Inflammatory macrophage treated with lipopolysaccharide for 1 hour (primary cell): ENCODE data around the gene DHCR7.
A peak's percentile ranks its signal among the peaks of the same experiment; 100 is the strongest.

Experiments used
- DNase-seq, 2 donors: peaks; one replicate each; pipeline ENCODE4 v3.0.0-alpha.2; 2020 to 2022

The DHCR7 gene

DNA sequence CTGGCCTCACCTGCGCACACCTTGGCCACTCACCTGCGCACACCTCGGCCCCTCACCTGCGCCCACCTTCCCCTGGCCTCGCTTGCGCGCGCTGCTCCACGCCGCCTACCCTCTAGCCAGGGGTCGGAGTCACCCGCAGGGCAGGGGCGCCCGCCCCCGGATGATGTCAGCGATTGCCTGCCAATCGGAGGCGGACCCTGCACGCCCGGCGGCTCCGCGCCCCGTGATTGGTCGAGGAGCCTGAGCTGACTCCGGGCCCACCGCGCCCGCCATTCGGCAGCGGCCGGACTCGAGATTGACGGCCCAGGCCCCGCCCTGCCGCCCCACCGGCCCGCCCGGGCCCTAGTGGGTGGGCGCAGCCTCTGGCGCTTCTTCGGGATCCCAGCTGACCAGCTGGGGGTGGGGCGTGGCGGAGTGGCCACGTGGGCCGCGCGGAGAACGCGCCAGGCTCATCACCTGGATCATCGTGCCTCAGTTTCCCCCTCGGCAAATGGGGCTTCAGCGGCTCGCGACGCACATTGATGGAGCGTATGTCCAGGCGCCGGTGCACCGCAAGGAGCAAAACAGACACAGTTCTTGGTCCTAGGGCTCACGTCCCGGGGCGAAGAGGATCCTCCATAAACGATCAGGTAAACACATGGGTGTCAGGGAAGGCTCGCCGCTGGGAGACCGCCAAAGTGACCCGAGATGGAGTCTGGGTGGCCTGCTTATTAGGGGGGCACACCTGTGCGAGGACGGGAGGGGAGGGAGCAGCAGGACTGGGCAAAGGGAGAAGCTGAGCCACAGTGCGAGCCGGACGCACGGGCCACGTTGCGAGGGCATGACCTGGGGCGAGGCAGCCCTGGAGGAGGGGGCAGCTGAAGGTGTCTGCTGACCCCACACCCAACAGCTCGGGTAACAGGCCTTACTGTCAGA, at the start of gene DHCR7:
Gene DHCR7, minus strand, starts transcription at position 137 of the 915 bp plus-strand sequence. CDS start 3,441 bp downstream, outside the sequence.
- DNase-seq = peak; percentile 87 to 93

- DNase-seq = no peak
These were observed 48.2 kb upstream of the DHCR7 start for GRCh38 chr11:71496421-71496820.

DNA sequence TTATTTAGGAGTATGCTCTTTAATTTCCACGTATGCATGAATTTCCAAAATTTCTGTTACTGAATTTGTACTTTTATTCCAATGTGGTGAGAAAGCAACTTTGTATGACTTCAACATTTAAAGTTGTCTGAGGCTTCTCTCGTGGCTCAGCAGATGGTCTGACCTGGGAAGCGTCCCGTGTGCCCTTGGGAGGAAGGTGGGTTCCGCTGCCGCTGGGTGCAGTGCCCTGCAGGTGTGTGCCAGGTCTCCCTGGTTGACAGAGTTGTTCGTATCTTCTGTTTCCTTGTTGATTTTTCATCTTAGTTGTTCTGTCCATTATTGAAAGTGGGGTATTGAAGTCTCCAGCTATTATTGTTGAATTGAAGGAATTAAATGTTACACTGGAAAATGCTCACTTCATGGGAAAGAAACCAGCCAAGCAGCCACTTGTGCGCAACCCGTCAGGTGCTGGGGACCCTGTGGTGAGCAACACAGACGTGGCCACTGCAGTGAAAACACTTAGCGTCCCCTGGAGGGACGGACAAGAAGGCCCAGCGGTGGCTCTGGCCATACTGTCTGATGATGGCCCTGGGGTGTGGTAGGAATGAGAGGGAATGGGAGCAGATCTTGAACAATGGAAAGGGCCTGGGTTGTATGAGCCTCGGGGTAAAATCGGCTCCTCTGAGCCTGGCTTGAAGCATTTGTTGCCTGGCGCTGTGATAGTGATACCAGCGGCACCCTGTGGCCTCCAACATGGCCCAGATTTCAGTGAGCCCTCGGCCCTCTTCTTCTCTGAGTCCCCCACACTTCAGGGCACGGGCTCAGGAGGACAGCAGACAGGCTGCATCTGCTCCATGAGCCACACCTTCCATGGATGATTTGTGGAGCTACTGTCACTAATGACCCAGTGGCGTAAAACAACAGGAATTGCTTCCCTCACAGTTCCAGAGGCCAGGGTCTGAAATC, 47.4 kb upstream of the DHCR7 start:
- DNase-seq = no peak

DNA sequence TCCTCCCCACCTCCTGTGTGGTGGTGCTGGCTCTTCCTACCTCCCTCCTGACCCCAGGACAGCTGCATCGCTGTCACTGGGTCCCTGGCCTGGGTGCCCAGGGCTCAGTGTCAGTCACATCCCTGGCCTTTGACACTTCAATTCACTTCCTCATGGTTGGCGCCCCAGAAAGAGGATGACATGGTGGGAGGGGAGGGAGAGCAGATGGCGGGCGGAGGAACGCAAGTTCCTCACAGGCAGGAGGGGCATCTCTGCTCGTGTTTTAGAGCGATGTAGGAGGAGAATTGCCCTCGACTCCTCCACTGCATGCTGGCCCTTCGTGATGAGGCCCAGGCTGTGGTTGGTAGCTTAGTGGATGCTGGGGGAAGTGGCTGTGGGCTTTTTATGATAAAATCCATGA, 43.7 kb upstream of the DHCR7 start:
- DNase-seq = peak; percentile 1 to 44

GRCh38 chr11:71491531-71491930, 43.3 kb upstream of the DHCR7 start:
- DNase-seq = no peak

DNA sequence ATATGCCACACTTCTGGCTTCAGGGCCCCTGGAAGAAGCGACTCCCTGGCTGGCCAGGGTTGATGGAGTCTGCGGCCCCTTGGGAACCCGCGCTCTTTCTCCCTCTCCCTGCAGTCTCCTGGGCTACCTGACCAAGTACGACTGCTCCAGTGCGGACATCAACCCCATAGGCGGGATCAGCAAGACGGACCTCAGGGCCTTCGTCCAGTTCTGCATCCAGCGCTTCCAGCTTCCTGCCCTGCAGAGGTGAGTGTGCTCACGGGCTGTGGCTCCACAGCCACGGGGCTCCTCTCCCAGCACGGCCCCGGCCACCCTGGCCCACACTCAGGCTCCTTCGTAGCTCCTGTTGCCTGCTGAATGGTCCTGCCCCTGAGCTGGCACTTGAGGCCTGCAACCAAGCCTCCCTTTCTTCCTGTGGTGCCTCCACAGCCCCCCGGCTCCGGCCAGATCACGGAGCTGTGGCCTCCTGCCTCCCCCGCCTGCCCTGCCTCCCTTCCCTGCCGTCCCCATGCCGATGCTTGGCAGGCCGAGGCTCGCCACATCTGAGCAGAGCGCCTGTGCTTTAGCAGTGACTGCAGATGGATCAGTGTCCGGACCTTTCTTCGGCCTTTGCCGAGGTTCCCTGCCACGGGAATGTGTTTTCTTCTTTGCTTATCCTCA, 42.7 kb upstream of the DHCR7 start:
- DNase-seq = no peak

DNA sequence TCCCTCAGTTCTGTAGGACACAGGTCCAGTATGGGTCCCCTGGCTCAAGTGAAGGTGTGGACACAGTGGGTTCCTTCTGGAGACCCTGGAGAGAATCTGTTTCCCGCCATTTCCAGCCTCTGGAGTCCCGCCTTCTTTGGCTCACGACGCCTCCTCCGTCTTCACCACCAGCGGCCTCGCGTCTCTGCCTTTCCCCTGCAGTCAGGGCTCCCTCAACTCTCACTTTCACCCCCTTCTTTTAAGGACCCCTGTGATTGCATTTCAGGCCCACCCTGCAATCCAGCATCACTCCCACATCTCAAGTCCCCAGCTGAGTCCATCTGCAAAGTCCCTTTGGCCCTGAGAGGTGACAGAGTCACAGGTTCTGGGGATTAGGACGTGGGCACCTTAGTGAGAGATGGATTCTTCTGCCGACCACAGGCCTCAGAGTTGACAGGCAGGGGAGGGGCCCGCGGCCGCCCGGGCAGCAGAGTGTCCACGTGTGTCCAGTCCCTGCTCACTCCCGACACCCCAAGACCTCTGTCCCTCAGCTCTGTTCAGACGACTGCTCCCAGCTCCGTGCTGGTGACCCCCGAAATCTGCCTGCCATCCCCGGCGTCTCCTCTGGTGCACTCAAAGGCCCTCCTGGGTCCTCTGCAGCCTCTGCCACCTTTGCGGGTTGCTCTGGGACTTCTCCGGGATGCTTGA, 42.0 kb upstream of the DHCR7 start:
- DNase-seq = no peak

DNA sequence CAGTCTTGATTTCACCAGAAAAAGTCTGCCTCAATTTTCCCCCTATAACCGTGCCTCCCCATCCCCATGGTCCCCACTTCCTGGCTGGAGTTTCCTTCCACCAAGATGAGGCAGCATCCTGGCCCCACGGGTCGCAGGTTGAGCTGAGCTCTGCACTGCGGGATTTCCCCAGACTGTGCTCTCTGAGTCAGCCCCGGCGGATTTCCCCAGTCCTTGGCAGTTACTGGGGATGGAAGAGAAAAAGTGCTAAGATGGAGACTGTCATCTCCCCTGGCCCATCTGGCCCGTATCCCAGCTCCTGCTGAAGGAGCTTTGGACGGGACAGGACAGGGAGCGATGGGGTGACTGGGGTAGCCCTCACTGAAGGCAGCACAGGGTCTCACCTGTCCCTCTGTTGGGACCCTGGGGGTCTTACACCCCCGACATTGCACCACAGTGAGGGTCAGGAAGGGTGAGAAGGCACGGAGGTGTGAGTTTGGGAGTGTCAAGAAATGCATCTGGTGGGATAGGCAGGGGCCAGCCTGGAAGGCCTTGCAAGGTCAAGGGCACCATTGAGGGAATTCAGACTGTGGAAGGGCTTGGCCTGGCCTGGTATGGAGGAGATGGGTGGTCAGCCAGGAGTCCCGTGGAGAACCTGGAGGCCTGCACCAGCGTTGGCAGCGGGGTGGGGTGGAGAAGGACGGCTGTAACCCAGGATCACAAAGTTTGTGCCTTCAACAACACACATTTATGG, 41.3 kb upstream of the DHCR7 start:
- DNase-seq = peak; percentile 61 to 69

- no peak for DNase-seq
These were observed 40.6 kb upstream of the DHCR7 start for GRCh38 chr11:71488681-71489270.

DNA sequence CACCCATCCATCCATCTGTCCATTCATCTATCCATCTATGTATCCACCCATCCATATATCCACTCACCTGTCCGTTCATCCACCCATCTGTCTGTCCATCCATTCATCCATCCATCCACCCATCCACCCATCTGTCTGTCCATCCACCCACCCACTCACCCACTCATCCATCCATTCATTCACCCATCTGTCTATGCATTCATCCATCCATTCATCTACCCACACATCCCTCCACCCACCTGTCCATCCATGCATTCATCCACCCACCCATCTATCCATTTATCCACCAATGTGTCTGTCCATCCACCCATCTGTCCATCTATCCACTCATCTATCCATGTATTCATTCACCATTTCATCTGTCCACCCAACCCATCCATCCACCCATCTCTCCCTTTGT, 38.1 kb upstream of the DHCR7 start:
- no peak for DNase-seq

- no peak for DNase-seq
These were observed 37.3 kb upstream of the DHCR7 start for GRCh38 chr11:71485466-71485865.

DNA sequence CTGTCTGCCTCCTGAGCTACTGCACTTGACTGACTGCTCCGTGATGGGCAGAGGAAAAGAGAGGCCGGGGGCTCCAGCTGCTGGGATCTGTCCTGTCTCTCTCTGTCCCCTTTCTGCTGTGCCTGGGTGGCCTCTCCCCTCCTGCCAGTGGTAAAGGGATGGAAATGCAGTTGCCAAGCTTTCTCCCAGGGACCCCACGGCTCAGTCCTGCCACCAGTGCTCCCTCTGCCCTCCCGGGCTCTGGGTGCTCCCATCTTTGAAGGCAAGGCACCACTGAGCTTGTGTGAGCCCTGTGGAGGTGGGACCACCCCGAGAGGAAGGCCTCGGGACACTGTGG, 36.8 kb upstream of the DHCR7 start:
- no peak for DNase-seq

GRCh38 chr11:71484248-71485062, 36.3 kb upstream of the DHCR7 start:
- no peak for DNase-seq

- DNase-seq = no peak
These were observed 35.5 kb upstream of the DHCR7 start for GRCh38 chr11:71483692-71484091.

- no peak for DNase-seq
These were observed 34.7 kb upstream of the DHCR7 start for GRCh38 chr11:71482746-71483364.

DNA sequence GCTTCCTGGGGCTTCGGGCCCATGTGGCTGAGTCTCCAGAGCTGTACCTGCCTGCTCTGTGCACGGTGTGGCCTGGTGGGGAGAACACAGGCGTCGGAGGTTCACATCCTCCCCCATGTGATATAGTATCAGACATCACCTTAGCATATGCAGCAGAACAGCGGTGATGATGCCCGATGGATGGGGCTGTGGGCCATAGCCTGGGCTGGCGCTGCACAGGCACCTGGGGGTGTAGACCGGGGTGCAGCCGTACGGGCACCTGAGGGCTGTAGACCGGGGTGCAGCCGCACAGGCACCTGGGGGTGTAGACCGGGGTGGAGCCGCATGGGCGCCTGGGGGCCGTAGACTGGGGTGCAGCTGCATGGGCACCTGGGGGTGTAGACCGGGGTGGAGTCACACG, 34.0 kb upstream of the DHCR7 start:
- no peak for DNase-seq

- no peak for DNase-seq
These were observed 33.1 kb upstream of the DHCR7 start for GRCh38 chr11:71481101-71481960.

DNA sequence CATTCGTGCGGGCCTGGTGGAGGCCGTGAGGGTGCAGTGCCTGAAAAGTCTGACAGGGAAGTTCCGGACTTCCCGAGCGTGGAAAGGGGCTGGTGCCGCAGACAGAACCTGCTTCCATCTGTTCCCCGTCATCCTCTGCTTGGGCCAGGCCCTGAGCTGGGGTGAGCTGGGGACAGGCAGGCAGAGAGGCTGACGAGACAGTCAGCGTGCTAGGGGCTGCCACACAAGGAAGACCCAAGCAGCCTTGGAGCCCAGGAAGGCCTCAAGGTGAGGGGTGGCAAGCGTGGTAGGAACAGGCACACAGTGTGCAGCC, 30.3 kb upstream of the DHCR7 start:
- no peak for DNase-seq
